Upper lobe of right lung (tissue), 1 donor: ENCODE results near the gene HDDC2. TPM values are rescaled to one million over a fixed set of nuclear protein-coding genes. Genes with fewer than 3 reads are reported as not detected.
A peak's percentile ranks its signal among the peaks of the same experiment; 100 is the strongest.

Experiments used
- ATAC-seq: fragments of 200-7000 bp; cut with Tn5 transposase; one replicate; pipeline ENCODE4 v1.9.1; 2020; ENCODE audit warnings: mild to moderate bottlenecking, moderate library complexity
- DNase-seq: peaks from one replicate; pipeline ENCODE4 v3.0.0-alpha.2; 2020
- H3K27ac ChIP-seq: fragments of 200-600 bp; one replicate; pipeline ENCODE4 v1.8.0; 2022
- H3K27me3 ChIP-seq: fragments of 200-600 bp; one replicate; pipeline ENCODE4 v1.8.0; 2022; ENCODE audit warnings: mild to moderate bottlenecking
- H3K36me3 ChIP-seq: fragments of 200-600 bp; one replicate; pipeline ENCODE4 v1.8.0; 2022
- H3K4me1 ChIP-seq: fragments of 200-600 bp; one replicate; pipeline ENCODE4 v1.8.0; 2022
- H3K4me3 ChIP-seq: fragments of 200-600 bp; one replicate; pipeline ENCODE4 v1.8.0; 2022; ENCODE audit warnings: mild to moderate bottlenecking
- H3K9me3 ChIP-seq: fragments of 200-600 bp; one replicate; pipeline ENCODE4 v1.8.0; 2022
- CTCF ChIP-seq: fragments of 200-600 bp; IDR thresholded peaks from one replicate; pipeline ENCODE4 v1.8.0; 2022; ENCODE audit warnings: antibody characterized with exemption
- intact Hi-C: fragments of 100-400 bp; cut with DNase I; formaldehyde crosslinking; loops from one replicate; pipeline ENCODE4 v1.11.0; 2022
- total RNA-seq: library from RNA; stranded (reverse); fragmentation: NEBNext Ultra II Directional; extraction: Animal tissue kit (Norgen Biotek cat#: 25700); gene quantifications from one replicate; pipeline ENCODE4 v1.2.1, GENCODE V29; 2021
- donor health status: DM: no; HTN: yes; CAD: no; lungs with severe emphysema.

HDDC2 gene
- total RNA-seq, 1 donor from 2014 or later = 51.7 TPM

- ATAC-seq = peak; percentile 93
- no peak overlapping the region for H3K4me3 ChIP-seq
- no peaks in the 10 kb centered on the region for H3K27me3 ChIP-seq
- no peaks in the 10 kb centered on the region for H3K9me3 ChIP-seq
- DNase-seq = no peak
- H3K36me3 ChIP-seq = no peaks in the 10 kb centered on the region
- H3K4me1 ChIP-seq = no peaks in the 10 kb centered on the region
- TF ChIP-seq CTCF = peak; percentile 92
- intact Hi-C loops = loop anchor here (5.0 kb wide), 1 partner anchor 456 kb away; no protein-coding TSS in a partner anchor
- no peak overlapping the region for H3K27ac ChIP-seq
Measured at GRCh38 chr6:125310994-125311649, 9.4 kb upstream of the HDDC2 start.

GRCh38 chr6:125307964-125308615 lies 6.3 kb upstream of the HDDC2 start:
- Histone ChIP-seq H3K4me1 (no peaks in the 10 kb centered on the region), H3K9me3 (no peaks in the 10 kb centered on the region), H3K27me3 (no peaks in the 10 kb centered on the region), H3K27ac (no peak overlapping the region), H3K36me3 (no peaks in the 10 kb centered on the region), H3K4me3 (no peak overlapping the region)
- TF ChIP-seq CTCF = no peak
- DNase-seq (no peak), ATAC-seq (no peak)
- intact Hi-C loops = no loop called here

GRCh38 chr6:125307150-125307838 lies 5.5 kb upstream of the HDDC2 start:
- intact Hi-C loops = no loop called here
- Histone ChIP-seq H3K27me3 (no peaks in the 10 kb centered on the region), H3K4me3 (no peak overlapping the region), H3K36me3 (no peaks in the 10 kb centered on the region), H3K9me3 (no peaks in the 10 kb centered on the region), H3K27ac (no peak overlapping the region), H3K4me1 (no peaks in the 10 kb centered on the region)
- peak; percentile 14 for ATAC-seq
- DNase-seq = no peak
- TF ChIP-seq CTCF = no peak

- H3K9me3 ChIP-seq = no peaks in the 10 kb centered on the region
- no peak overlapping the region for H3K27ac ChIP-seq
- H3K4me3 ChIP-seq = no peak overlapping the region
- intact Hi-C loops = no loop called here
- no peak for TF ChIP-seq CTCF
- ATAC-seq = no peak
- no peaks in the 10 kb centered on the region for H3K36me3 ChIP-seq
- H3K4me1 ChIP-seq = no peaks in the 10 kb centered on the region
- DNase-seq = no peak
- no peaks in the 10 kb centered on the region for H3K27me3 ChIP-seq
Measured at GRCh38 chr6:125306756-125307149, 5.0 kb upstream of the HDDC2 start.

- H3K36me3 ChIP-seq = no peaks in the 10 kb centered on the region
- ATAC-seq (no peak), DNase-seq (no peak)
- H3K27ac ChIP-seq = no peak overlapping the region
- no peaks in the 10 kb centered on the region for H3K9me3 ChIP-seq
- peaks cover 8% of the 10 kb centered on the region for H3K4me1 ChIP-seq
- no peak for TF ChIP-seq CTCF
- intact Hi-C loops = no loop called here
- H3K4me3 ChIP-seq = no peak overlapping the region
- no peaks in the 10 kb centered on the region for H3K27me3 ChIP-seq
Measured at GRCh38 chr6:125304970-125305660, 3.3 kb upstream of the HDDC2 start.
